ENCODE results near the gene ADAR.

GRCh38 chr1:154622503-154623039, 14.6 kb upstream of the ADAR start:
- TF ChIP-seq CTCF (IDR thresholded peaks at IDR 0.05) (no peak), POLR2A (IDR thresholded peaks at IDR 0.05) (no peak)

Measured in lower leg skin (tissue), 3 donors.